K562 (cell line): ENCODE results near the gene RUVBL1. TPM values are rescaled to one million over a fixed set of nuclear protein-coding genes. Genes with fewer than 3 reads are reported as not detected.

ENCODE experiments used
- ATAC-seq: fragments of 200-7000 bp; cut with Tn5 transposase; 3 replicates; pipeline ENCODE4 v1.9.1; 2020; ENCODE audit warnings: moderate library complexity
- BruUV-seq: library from RNA; stranded (reverse); fragments of 400-500 nt; replicated peaks from 2 replicates; lab custom pipeline; 2021; lab: Mats Ljungman, UMichigan
- CTCF ChIA-PET: fragments of 300-600 bp; formaldehyde crosslinking; extraction: SDS; loops from one replicate; lab custom pipeline; 2021; ENCODE audit warnings: low intra/inter-chr PET ratio; lab: Yijun Ruan, JAX
- POLR2A ChIA-PET: fragments of 300-600, 350-650 bp; sonication (Branson Sonifier 250); formaldehyde crosslinking; extraction: SDS; loops from one replicate; lab custom pipeline; 2021; ENCODE audit warnings: antibody characterized with exemption, inconsistent platforms; lab: Yijun Ruan, JAX
- DNase-seq, 4 experiments: peaks; one replicate each; pipeline versions ENCODE4 v3.0.0 to v3.0.0-alpha.2; 2011 to 2018; ENCODE audit warnings: low spot score in 3 of 4, mixed read lengths in 3 of 4; ENCODE audit errors: extremely low read depth in 1 of 4
- FAIRE-seq: peaks from 2 replicates; lab custom pipeline; 2011; peaks lifted over from hg19 to GRCh38; lab: Jason Lieb, UNC
- H2AFZ ChIP-seq: 2 replicates; pipeline ENCODE4 v1.6.0; 2011; ENCODE audit warnings: low read depth, low read length, control low read depth, inconsistent platforms
- H3K27ac ChIP-seq: fragments of 200-600 bp; 3 replicates; pipeline ENCODE4 v1.8.0; 2011; ENCODE audit warnings: low read depth, mild to moderate bottlenecking, control low read depth, inconsistent platforms, low read length, moderate library complexity, mixed read lengths; ENCODE audit errors: extremely low read depth
- H3K27me3 ChIP-seq, 2 experiments: fragments of 300-600 bp in 1 of 2; 2 replicates in 1 of 2; 3 replicates in 1 of 2; pipeline versions ENCODE4 v1.6.0 to v1.8.0; 2011; ENCODE audit warnings: inconsistent platforms in 2 of 2, low read length in 2 of 2, mild to moderate bottlenecking in 1 of 2, mixed read lengths in 1 of 2, moderate library complexity in 1 of 2; ENCODE audit not compliant: control insufficient read depth in 2 of 2, insufficient read depth in 2 of 2
- H3K36me3 ChIP-seq: fragments of 300-600 bp; 3 replicates; pipeline ENCODE4 v1.8.0; 2011; ENCODE audit warnings: mild to moderate bottlenecking, low read length, inconsistent platforms; ENCODE audit not compliant: control insufficient read depth, insufficient read depth
- H3K4me1 ChIP-seq, 2 experiments: fragments of 200-600 bp in 1 of 2; replicated peaks in 1 of 2; 2 replicates in 1 of 2; 3 replicates in 1 of 2; pipeline versions ENCODE4 v1.5.1 to v1.8.0; 2011; ENCODE audit warnings: inconsistent platforms in 2 of 2, low read length in 2 of 2, mild to moderate bottlenecking in 1 of 2, mixed read lengths in 1 of 2, moderate library complexity in 1 of 2; ENCODE audit not compliant: control insufficient read depth in 2 of 2, insufficient read depth in 2 of 2
- H3K4me2 ChIP-seq: 2 replicates; pipeline ENCODE4 v1.6.1; 2011; ENCODE audit warnings: low read length, control low read depth, inconsistent platforms, mixed read lengths; ENCODE audit not compliant: insufficient read depth
- H3K4me3 ChIP-seq: fragments of 200-600 bp; sonication (generic), shearing (Covaris generic); 2 replicates; pipeline ENCODE4 v1.5.1; 2016; ENCODE audit warnings: control low read depth, inconsistent platforms
- H3K79me2 ChIP-seq: fragments of 200-600 bp; 3 replicates; pipeline ENCODE4 v1.8.0; 2011; ENCODE audit warnings: low read length, inconsistent platforms; ENCODE audit not compliant: control insufficient read depth, insufficient read depth
- H3K9ac ChIP-seq, 2 experiments: 2 replicates each; pipeline versions ENCODE4 v1.6.0 to v1.6.1; 2011; ENCODE audit warnings: low read depth in 2 of 2, low read length in 2 of 2, control low read depth in 1 of 2, inconsistent platforms in 1 of 2, mild to moderate bottlenecking in 1 of 2, mixed read lengths in 1 of 2; ENCODE audit not compliant: insufficient read depth in 1 of 2
- H3K9me1 ChIP-seq: one replicate; pipeline ENCODE4 v1.6.0; 2011; ENCODE audit warnings: inconsistent platforms, mild to moderate bottlenecking, low read length, moderate library complexity; ENCODE audit not compliant: control insufficient read depth, insufficient read depth
- H3K9me3 ChIP-seq: replicated peaks from 2 replicates; pipeline ENCODE4 v1.5.1; 2011; ENCODE audit warnings: low read depth, low read length, inconsistent platforms; ENCODE audit not compliant: control insufficient read depth, insufficient read depth
- H4K20me1 ChIP-seq: replicated peaks from 2 replicates; pipeline ENCODE4 v1.6.1; 2011; ENCODE audit warnings: low read length, inconsistent platforms, mixed read lengths; ENCODE audit not compliant: control insufficient read depth, insufficient read depth
- CTCF ChIP-seq, 3 experiments: IDR thresholded peaks in 2 of 3; conservative IDR thresholded peaks in 1 of 3; 2 replicates each; pipeline ENCODE4 v1.5.1; 2011 to 2012; ENCODE audit warnings: low read length in 3 of 3, mild to moderate bottlenecking in 3 of 3, control low read depth in 2 of 3, improper control_type of control experiment in 1 of 3, inconsistent platforms in 1 of 3, low read depth in 1 of 3, mixed read lengths in 1 of 3, moderate library complexity in 1 of 3; ENCODE audit not compliant: insufficient read depth in 2 of 3
- KHSRP ChIP-seq: fragments of 450-650 bp; IDR thresholded peaks from 2 replicates; pipeline ENCODE4 v1.6.1; 2017
- RAD21 ChIP-seq, 2 experiments: fragments of 250-450 bp in 1 of 2; fragments of 450-650 bp in 1 of 2; sonication (Bioruptor Pico) in 1 of 2; formaldehyde crosslinking in 1 of 2; IDR thresholded peaks in 1 of 2; conservative IDR thresholded peaks in 1 of 2; 2 replicates each; pipeline versions ENCODE4 v1.4.0 to v1.8.0; 2020 to 2022; ENCODE audit warnings: mild to moderate bottlenecking in 2 of 2, moderate library complexity in 1 of 2
- ZNF224 ChIP-seq: sonication (generic); formaldehyde crosslinking; IDR thresholded peaks from 2 replicates; pipeline ENCODE4 v1.8.0; 2022; ENCODE audit warnings: mild to moderate bottlenecking, missing genetic modification reagents
- WGBS: fragments of 100-300 bp; shearing (Covaris generic); methylation state at CpG from one replicate; pipeline ENCODE4 v1.1.6; 2016; ENCODE audit warnings: low coverage, mixed read lengths; ENCODE audit not compliant: insufficient coverage; ENCODE audit errors: missing lambda C conversion rate; 5-methylcytosine and 5-hydroxymethylcytosine counted together
- in situ Hi-C: fragments of 300-500 bp; cut with MboI; formaldehyde crosslinking; loops from 4 replicates; pipeline ENCODE4 v1.15.0; 2018; ENCODE audit warnings: inconsistent platforms, mixed read lengths
- intact Hi-C: fragments of 100-400 bp; cut with micrococcal nuclease; formaldehyde crosslinking; loops from 2 replicates; pipeline ENCODE4 v1.14.2; 2022
- polyA plus RNA-seq, 8 experiments: library from polyadenylated mRNA; depleted of rRNA in 4 of 8; stranded (reverse) in 5 of 8; unstranded in 3 of 8; fragments of >200 nt; fragmentation: Nextera tagmentation in 2 of 8; fragmentation: Illumina TruSeq in 1 of 8; extraction: Ambion mirVana in 2 of 8; extraction: Trizol in 1 of 8; gene quantifications; 2 replicates each; pipeline versions ENCODE4 v1.2.1 to v1.2.3, GENCODE V29; 2011 to 2014; ENCODE audit warnings: inconsistent platforms in 1 of 8, missing spikeins in 1 of 8
- total RNA-seq, 7 experiments: library from RNA; depleted of rRNA in 6 of 7; stranded (reverse); fragments of >200 nt in 6 of 7; fragmentation: Illumina TruSeq in 2 of 7; extraction: Trizol in 2 of 7; gene quantifications; 2 replicates each; pipeline versions ENCODE4 v1.2.1 to v1.2.3, GENCODE V29; 2011 to 2021; ENCODE audit warnings: low replicate concordance in 1 of 7
- TF ChIP-seq, protein P1 (sequence below): sonication (generic); formaldehyde crosslinking; IDR thresholded peaks from 2 replicates; pipeline ENCODE4 v1.8.1; 2023; ENCODE audit warnings: mild to moderate bottlenecking, missing genetic modification reagents

The RUVBL1 gene
- total and polyA plus RNA-seq, 9 of the 15 experiments (the other 6 are each of a cell fraction or from before 2014, with no cell fraction given), result 20.7 to 147 (median 113) TPM

- TF ChIP-seq, protein P1, sequence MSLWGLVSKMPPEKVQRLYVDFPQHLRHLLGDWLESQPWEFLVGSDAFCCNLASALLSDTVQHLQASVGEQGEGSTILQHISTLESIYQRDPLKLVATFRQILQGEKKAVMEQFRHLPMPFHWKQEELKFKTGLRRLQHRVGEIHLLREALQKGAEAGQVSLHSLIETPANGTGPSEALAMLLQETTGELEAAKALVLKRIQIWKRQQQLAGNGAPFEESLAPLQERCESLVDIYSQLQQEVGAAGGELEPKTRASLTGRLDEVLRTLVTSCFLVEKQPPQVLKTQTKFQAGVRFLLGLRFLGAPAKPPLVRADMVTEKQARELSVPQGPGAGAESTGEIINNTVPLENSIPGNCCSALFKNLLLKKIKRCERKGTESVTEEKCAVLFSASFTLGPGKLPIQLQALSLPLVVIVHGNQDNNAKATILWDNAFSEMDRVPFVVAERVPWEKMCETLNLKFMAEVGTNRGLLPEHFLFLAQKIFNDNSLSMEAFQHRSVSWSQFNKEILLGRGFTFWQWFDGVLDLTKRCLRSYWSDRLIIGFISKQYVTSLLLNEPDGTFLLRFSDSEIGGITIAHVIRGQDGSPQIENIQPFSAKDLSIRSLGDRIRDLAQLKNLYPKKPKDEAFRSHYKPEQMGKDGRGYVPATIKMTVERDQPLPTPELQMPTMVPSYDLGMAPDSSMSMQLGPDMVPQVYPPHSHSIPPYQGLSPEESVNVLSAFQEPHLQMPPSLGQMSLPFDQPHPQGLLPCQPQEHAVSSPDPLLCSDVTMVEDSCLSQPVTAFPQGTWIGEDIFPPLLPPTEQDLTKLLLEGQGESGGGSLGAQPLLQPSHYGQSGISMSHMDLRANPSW (CRISPR knock-in tag), result no peak
- TF ChIP-seq KHSRP, result no peak
- TF ChIP-seq, all 486 proteins: peak for 7
Measured at GRCh38 chr3:128095222-128095703, 28.3 kb downstream of the RUVBL1 start (continued).

DNA sequence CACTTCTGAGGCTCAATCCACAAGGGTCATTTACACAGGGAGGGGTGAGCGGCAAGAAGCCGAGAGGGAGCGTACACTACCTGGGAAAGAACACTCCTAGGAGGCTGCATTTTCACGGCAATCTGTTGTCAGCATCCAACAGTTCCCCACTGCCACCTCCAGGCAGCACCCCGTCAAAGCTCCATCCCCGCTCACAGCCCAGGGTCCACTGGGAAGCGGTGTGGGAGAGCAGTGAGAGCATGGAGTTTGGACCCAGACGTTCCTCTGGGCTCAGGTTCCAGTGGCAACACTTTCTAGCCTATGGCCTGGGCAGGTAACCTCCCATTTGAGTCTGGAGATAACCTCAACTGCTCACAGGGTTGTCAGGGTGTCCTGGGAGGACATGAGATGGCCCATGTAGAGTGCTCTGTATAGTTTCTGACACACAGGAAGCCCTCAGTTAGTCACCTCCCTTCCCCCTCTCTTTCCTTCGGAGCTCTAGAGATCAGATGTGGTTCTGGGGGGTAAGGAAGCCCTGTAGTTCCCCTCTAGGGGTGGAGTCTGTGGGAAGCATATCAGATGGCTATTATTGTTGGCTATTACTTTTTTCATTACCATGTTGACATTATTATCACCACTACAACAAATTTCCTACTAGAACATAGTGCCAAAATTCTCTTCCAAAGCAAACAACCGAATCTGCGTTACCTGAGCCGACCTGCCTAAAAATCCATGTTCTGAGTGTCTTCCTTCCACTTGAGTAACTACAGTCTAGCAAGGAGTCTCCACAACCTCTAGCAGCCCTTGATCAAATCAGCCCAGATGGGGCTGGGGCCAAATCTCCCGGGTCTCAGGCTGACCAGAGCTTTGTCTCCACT is 29.1 kb downstream of the RUVBL1 start:
- H3K36me3 ChIP-seq, result peaks cover 88% of the 10 kb centered on the region
- no peak overlapping the region for H3K27ac ChIP-seq
- WGBS, result 80% methylated on average over 10 of the region's 13 CpGs
- H4K20me1 ChIP-seq, result no peaks in the 10 kb centered on the region
- ChIA-PET CTCF (interaction anchor here (1.1 to 1.2 kb wide), 2 partner anchors 39 to 227 kb away, joined by 4 read pairs; no protein-coding TSS in a partner anchor), POLR2A (interaction anchor here (0.6 to 1.0 kb wide), 4 partner anchors 10 to 19 kb away, joined by 3 to 4 read pairs (median 3); no protein-coding TSS in a partner anchor)
- no peaks in the 10 kb centered on the region for H3K4me1 ChIP-seq
- ATAC-seq, result no peak
- FAIRE-seq, result no peak
- H3K79me2 ChIP-seq, result peaks cover 24% of the 10 kb centered on the region
- no peaks in the 10 kb centered on the region for H3K27me3 ChIP-seq
- intact Hi-C loops (loop anchor here (2.0 kb wide), 1 partner anchor 38 kb away; no protein-coding TSS in a partner anchor), in situ Hi-C loops (no loop called here)
- peak overlapping the region in 1 of 2 experiments; percentile 18; a peak in 1 of 4 replicates for H3K9ac ChIP-seq
- H3K4me2 ChIP-seq, result no peak overlapping the region
- H3K4me3 ChIP-seq, result no peak overlapping the region
- no peak for DNase-seq
- no peak overlapping the region for H2AFZ ChIP-seq
- BruUV-seq, result no TSS peak
- H3K9me1 ChIP-seq, result no peaks in the 10 kb centered on the region
- no peaks in the 10 kb centered on the region; the same call in 1 of the 2 replicates for H3K9me3 ChIP-seq
- peak; percentile 20 to 53; a peak in 3 of 4 replicates for TF ChIP-seq RAD21 (CRISPR knock-in tag; conservative IDR thresholded peaks at IDR 0.05 in 1 of 2, IDR thresholded peaks at IDR 0.05 in 1 of 2)
- TF ChIP-seq CTCF (IDR thresholded peaks at IDR 0.05 in 2 of 3, conservative IDR thresholded peaks at IDR 0.05 in 1 of 3; ENCODE audit: insufficient read depth in 2 of 3, low read depth in 1 of 3, low read length in 3 of 3), result peak in 1 of 3 experiments; percentile 36; a peak in 2 of 6 replicates
- no peak for TF ChIP-seq ZNF224 (CRISPR knock-in tag)
